B cell (primary cell): Measurements from ENCODE around the gene ZNF385A. TPM values are rescaled to one million over a fixed set of nuclear protein-coding genes. Genes with fewer than 3 reads are reported as not detected.

Experiments used
- ATAC-seq: fragments of 200-7000 bp; cut with Tn5 transposase; one replicate; pipeline ENCODE4 v1.10.0; 2021; ENCODE audit warnings: low read depth, mild to moderate bottlenecking, moderate number of reproducible peaks, moderate library complexity
- CTCF ChIA-PET: fragments of 350-600 bp; sonication (Branson Sonifier 250); formaldehyde crosslinking; loops from one replicate; lab custom pipeline; 2021; ENCODE audit warnings: antibody characterized with exemption, inconsistent platforms; lab: Charles Lee
- POLR2A ChIA-PET: fragments of 350-600 bp; sonication (Branson Sonifier 250); formaldehyde crosslinking; loops from one replicate; lab custom pipeline; 2021; ENCODE audit warnings: antibody characterized with exemption; lab: Charles Lee
- DNase-seq: peaks from one replicate; pipeline ENCODE4 v3.0.0; 2013
- H2AFZ ChIP-seq: 2 replicates; pipeline ENCODE4 v1.6.1; 2012; ENCODE audit warnings: mild to moderate bottlenecking, low read depth, low read length; ENCODE audit not compliant: insufficient read depth, poor library complexity, severe bottlenecking
- H3K27ac ChIP-seq, 2 donors: 1 replicate in 1 of 2; 2 replicates in 1 of 2; pipeline ENCODE4 v1.5.1; 2012 to 2013; ENCODE audit warnings: low read length in 2 of 2, mild to moderate bottlenecking in 2 of 2, moderate library complexity in 1 of 2
- H3K27me3 ChIP-seq, 4 experiments: fragments of 200-600 bp in 1 of 4; sonication (generic) in 1 of 4; replicated peaks in 1 of 4; 1 replicate in 2 of 4; 2 replicates in 2 of 4; pipeline versions ENCODE4 v1.6.1 to v1.7.0; 2013 to 2016; ENCODE audit warnings: low read length in 3 of 4, mild to moderate bottlenecking in 2 of 4, mixed read lengths in 1 of 4, moderate library complexity in 1 of 4; ENCODE audit not compliant: insufficient read depth in 4 of 4, control insufficient read depth in 3 of 4; ENCODE audit errors: control extremely low read depth in 1 of 4
- H3K36me3 ChIP-seq, 2 experiments: replicated peaks in 1 of 2; 1 replicate in 1 of 2; 2 replicates in 1 of 2; pipeline versions ENCODE4 v1.6.1 to v1.7.1; 2013; ENCODE audit warnings: low read length in 1 of 2; ENCODE audit not compliant: insufficient read depth in 2 of 2, control insufficient read depth in 1 of 2; ENCODE audit errors: control extremely low read depth in 1 of 2, extremely low read depth in 1 of 2
- H3K4me1 ChIP-seq, 2 donors: fragments of 200-600 bp in 1 of 2; sonication (generic) in 1 of 2; 1 replicate in 1 of 2; 2 replicates in 1 of 2; pipeline versions ENCODE4 v1.5.1 to v1.6.1; 2013 to 2017; ENCODE audit warnings: low read length in 2 of 2; ENCODE audit not compliant: control insufficient read depth in 2 of 2, insufficient read depth in 2 of 2
- H3K4me2 ChIP-seq: replicated peaks from 2 replicates; pipeline ENCODE3; 2012; ENCODE audit warnings: mild to moderate bottlenecking, low read depth, low read length; ENCODE audit not compliant: poor library complexity, severe bottlenecking
- H3K4me3 ChIP-seq, 5 experiments: fragments of 200-600 bp in 1 of 5; sonication (generic) in 1 of 5; 1 replicate in 3 of 5; 2 replicates in 2 of 5; pipeline versions ENCODE4 v1.5.1 to v1.7.0; 2011 to 2016; ENCODE audit warnings: low read length in 4 of 5, mild to moderate bottlenecking in 4 of 5, low read depth in 2 of 5, control low read depth in 1 of 5, moderate library complexity in 1 of 5; ENCODE audit not compliant: insufficient read depth in 1 of 5; ENCODE audit errors: control extremely low read depth in 1 of 5, extremely low read depth in 1 of 5
- H3K79me2 ChIP-seq: fragments of 200-600 bp; sonication (generic); one replicate; pipeline ENCODE4 v1.6.0; 2016; ENCODE audit warnings: low read length; ENCODE audit not compliant: control insufficient read depth, insufficient read depth
- H3K9ac ChIP-seq: fragments of 200-600 bp; sonication (generic); 2 replicates; pipeline ENCODE4 v1.6.1; 2017; ENCODE audit warnings: mild to moderate bottlenecking, low read length, moderate library complexity
- H3K9me3 ChIP-seq, 3 donors: one replicate each; pipeline versions ENCODE4 v1.6.1 to v1.7.1; 2013; ENCODE audit warnings: low read length in 2 of 3; ENCODE audit not compliant: control insufficient read depth in 2 of 3, insufficient read depth in 1 of 3; ENCODE audit errors: control extremely low read depth in 1 of 3
- H4K20me1 ChIP-seq: 2 replicates; pipeline ENCODE4 v1.6.0; 2012; ENCODE audit warnings: mild to moderate bottlenecking, low read length; ENCODE audit not compliant: insufficient read depth, control insufficient read depth, poor library complexity, severe bottlenecking
- H3K27ac Mint-ChIP-seq: one replicate; pipeline ENCODE4 v1.8.0; 2021; ENCODE audit warnings: mixed read lengths
- H3K27me3 Mint-ChIP-seq: one replicate; pipeline ENCODE4 v1.8.0; 2021; ENCODE audit warnings: mixed read lengths
- H3K4me1 Mint-ChIP-seq: one replicate; pipeline ENCODE4 v1.8.0; 2021; ENCODE audit warnings: mixed read lengths
- H3K4me3 Mint-ChIP-seq: one replicate; pipeline ENCODE4 v1.8.0; 2021; ENCODE audit warnings: mixed read lengths
- H3K9me3 Mint-ChIP-seq: one replicate; pipeline ENCODE4 v1.8.0; 2022; ENCODE audit warnings: mixed read lengths; ENCODE audit not compliant: insufficient read depth
- EZH2 ChIP-seq: IDR thresholded peaks from 2 replicates; pipeline ENCODE4 v1.6.1; 2012; ENCODE audit warnings: borderline replicate concordance, low read depth, mild to moderate bottlenecking, moderate library complexity, low read length; ENCODE audit not compliant: insufficient read depth, poor library complexity, severe bottlenecking
- WGBS: methylation state at CpG from one replicate; pipeline ENCODE4 v1.1.5; 2013; ENCODE audit warnings: missing lambda C conversion rate; ENCODE audit not compliant: insufficient coverage; 5-methylcytosine and 5-hydroxymethylcytosine counted together
- intact Hi-C: fragments of 100-400 bp; cut with micrococcal nuclease; formaldehyde crosslinking; loops from one replicate; pipeline ENCODE4 v1.10.0; 2022
- polyA plus RNA-seq: library from polyadenylated mRNA; depleted of rRNA; stranded (reverse); fragments of >200 nt; gene quantifications from 2 replicates; pipeline ENCODE4 v1.2.3, GENCODE V29; 2012
- total RNA-seq, 2 donors: library from RNA; stranded (reverse); fragments of 120-200 nt in 1 of 2; gene quantifications; 1 replicate in 1 of 2; 2 replicates in 1 of 2; pipeline versions ENCODE4 v1.2.3 to v1.2.4, GENCODE V29; 2013 to 2022
- TF ChIP-seq, protein P1 (sequence below): fragments of 200-600 bp; IDR thresholded peaks from one replicate; pipeline ENCODE4 v1.8.0; 2022; ENCODE audit warnings: antibody characterized with exemption, mild to moderate bottlenecking

ZNF385A gene
- total and polyA plus RNA-seq, 2 donors (not counting 1 experiment from before 2014, with no cell fraction given): 4.9 to 5.1 TPM

DNA sequence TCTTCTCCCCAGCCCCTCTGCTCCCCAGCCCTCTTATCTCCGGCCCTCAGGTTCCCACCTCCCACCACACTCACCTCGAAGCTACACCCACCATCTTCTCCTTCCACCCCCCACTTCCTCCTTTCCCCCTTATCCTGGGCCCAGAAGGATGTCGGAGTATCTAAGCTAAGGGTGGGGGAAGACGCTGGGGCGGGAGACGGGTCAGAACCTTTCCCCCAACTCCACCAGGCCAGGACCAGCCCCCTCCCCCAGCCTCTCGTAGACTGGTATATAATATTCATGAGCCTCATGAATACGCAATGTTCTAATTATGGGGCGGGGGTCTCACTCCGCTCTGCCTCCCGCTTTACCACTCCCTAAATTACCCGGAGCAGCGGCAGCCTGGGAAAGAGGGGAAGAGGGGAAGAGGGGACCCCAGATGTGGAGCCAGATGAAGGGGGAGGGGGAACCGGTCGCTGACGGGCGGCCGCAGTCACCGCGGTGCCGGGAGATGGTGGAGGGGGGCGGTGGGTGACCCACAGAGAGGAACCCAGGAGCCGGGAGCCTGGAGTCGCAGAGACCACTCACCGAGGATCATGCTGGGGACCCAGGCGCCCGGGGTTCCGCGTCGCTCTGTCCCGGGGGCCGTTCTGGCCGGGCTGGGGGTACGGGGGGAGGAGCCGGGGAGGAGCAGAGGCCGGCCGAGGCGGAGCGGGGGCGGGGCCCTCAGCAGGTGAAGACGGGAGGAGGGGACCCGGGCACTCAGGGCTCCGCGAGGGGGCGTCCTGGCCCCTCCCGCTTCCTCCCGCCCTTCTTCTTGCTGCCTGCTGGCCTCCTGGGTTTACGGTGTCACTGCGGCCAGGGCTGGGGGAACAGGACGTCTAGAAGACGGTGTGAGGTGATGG lies 6.4 kb upstream of the ZNF385A start:
- Mint-ChIP-seq H3K9me3 (no peaks in the 10 kb centered on the region), H3K4me1 (peaks cover 63% of the 10 kb centered on the region), H3K27ac (peak overlapping the region; percentile 85), H3K4me3 (peak overlapping the region; percentile 90), H3K27me3 (no peaks in the 10 kb centered on the region)
- H3K27me3 ChIP-seq: no peaks in the 10 kb centered on the region
- H3K4me3 ChIP-seq: peak overlapping the region; percentile 30 to 74 (median 62)
- no peaks in the 10 kb centered on the region for H3K9me3 ChIP-seq
- H3K27ac ChIP-seq: peak overlapping the region; percentile 45 to 63
- H4K20me1 ChIP-seq: no peaks in the 10 kb centered on the region
- H3K36me3 ChIP-seq: no peaks in the 10 kb centered on the region
- POLR2A ChIA-PET: interaction anchor here (0.6 kb wide), 1 partner anchor 111 kb away, joined by 10 read pairs; no protein-coding TSS in a partner anchor
- H3K4me2 ChIP-seq: peak overlapping the region; percentile 85
- H3K4me1 ChIP-seq: peaks cover 62 to 70% of the 10 kb centered on the region in 2 donors
- peak overlapping the region; percentile 91 for H2AFZ ChIP-seq
- under 1% methylated on average over 38 of the region's 51 CpGs for WGBS
- peak; percentile 85 for DNase-seq
- H3K79me2 ChIP-seq: peaks cover 6% of the 10 kb centered on the region
- H3K9ac ChIP-seq: peak overlapping the region; percentile 61
- ATAC-seq: peak; percentile 95
- intact Hi-C loops: no loop called here
- TF ChIP-seq EZH2: no peak
- TF ChIP-seq, protein P1, sequence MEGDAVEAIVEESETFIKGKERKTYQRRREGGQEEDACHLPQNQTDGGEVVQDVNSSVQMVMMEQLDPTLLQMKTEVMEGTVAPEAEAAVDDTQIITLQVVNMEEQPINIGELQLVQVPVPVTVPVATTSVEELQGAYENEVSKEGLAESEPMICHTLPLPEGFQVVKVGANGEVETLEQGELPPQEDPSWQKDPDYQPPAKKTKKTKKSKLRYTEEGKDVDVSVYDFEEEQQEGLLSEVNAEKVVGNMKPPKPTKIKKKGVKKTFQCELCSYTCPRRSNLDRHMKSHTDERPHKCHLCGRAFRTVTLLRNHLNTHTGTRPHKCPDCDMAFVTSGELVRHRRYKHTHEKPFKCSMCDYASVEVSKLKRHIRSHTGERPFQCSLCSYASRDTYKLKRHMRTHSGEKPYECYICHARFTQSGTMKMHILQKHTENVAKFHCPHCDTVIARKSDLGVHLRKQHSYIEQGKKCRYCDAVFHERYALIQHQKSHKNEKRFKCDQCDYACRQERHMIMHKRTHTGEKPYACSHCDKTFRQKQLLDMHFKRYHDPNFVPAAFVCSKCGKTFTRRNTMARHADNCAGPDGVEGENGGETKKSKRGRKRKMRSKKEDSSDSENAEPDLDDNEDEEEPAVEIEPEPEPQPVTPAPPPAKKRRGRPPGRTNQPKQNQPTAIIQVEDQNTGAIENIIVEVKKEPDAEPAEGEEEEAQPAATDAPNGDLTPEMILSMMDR: no peak
- CTCF ChIA-PET: interaction anchor here (0.6 to 4.5 kb wide), 10 partner anchors 9 to 139 kb away, joined by 3 to 49 read pairs (median 4); no protein-coding TSS in a partner anchor
